Esophagus (tissue), 2 donors: Measurements from ENCODE around the gene SLC39A11. TPM values are rescaled to one million over a fixed set of nuclear protein-coding genes. Genes with fewer than 3 reads are reported as not detected.

Experiments used
- H3K27ac ChIP-seq, 2 donors: one replicate each; pipeline ENCODE4 v1.5.1; 2013; ENCODE audit warnings: low read depth in 2 of 2, mild to moderate bottlenecking in 2 of 2, inconsistent platforms in 1 of 2, low read length in 1 of 2, moderate library complexity in 1 of 2
- H3K27me3 ChIP-seq, 2 donors: one replicate each; pipeline ENCODE4 v1.6.1; 2013; ENCODE audit warnings: low read length in 2 of 2, control low read depth in 1 of 2, mild to moderate bottlenecking in 1 of 2; ENCODE audit not compliant: insufficient read depth in 2 of 2, control insufficient read depth in 1 of 2
- H3K36me3 ChIP-seq, 2 donors: one replicate each; pipeline ENCODE4 v1.6.1; 2013; ENCODE audit warnings: low read length in 1 of 2; ENCODE audit not compliant: control insufficient read depth in 2 of 2, insufficient read depth in 2 of 2
- H3K4me1 ChIP-seq, 2 donors: one replicate each; pipeline ENCODE4 v1.6.1; 2013; ENCODE audit warnings: low read length in 1 of 2; ENCODE audit not compliant: control insufficient read depth in 2 of 2, insufficient read depth in 2 of 2
- H3K4me3 ChIP-seq, 2 donors: one replicate each; pipeline ENCODE4 v1.5.1; 2013; ENCODE audit warnings: low read length in 2 of 2, mild to moderate bottlenecking in 2 of 2, low read depth in 1 of 2, moderate library complexity in 1 of 2
- H3K9me3 ChIP-seq, 2 donors: one replicate each; pipeline ENCODE4 v1.6.1; 2013; ENCODE audit warnings: mild to moderate bottlenecking in 2 of 2, low read depth in 1 of 2, low read length in 1 of 2, moderate library complexity in 1 of 2; ENCODE audit not compliant: control insufficient read depth in 2 of 2, insufficient read depth in 1 of 2
- WGBS, 2 donors: extraction: QIAGEN DNeasy Blood & Tissue Kit; methylation state at CpG; one replicate each; pipeline ENCODE4 v1.1.7; 2013; 5-methylcytosine and 5-hydroxymethylcytosine counted together
- polyA plus RNA-seq, 2 donors: library from polyadenylated mRNA; stranded (reverse); fragments of 200-250 nt; gene quantifications; one replicate each; pipeline ENCODE4 v1.2.3, GENCODE V29; 2013
- donor health status: healthy with polysubstance abuse.
- donor health status: Bipolar disorder and iron deficiency.

SLC39A11 gene
- polyA plus RNA-seq, 2 donors, result 10.6 to 11.7 TPM

- 77 to 80% methylated on average over 5 of the region's 5 CpGs for WGBS, 2 donors
- H3K4me1 ChIP-seq, result no peaks in the 10 kb centered on the region
These were observed 50.3 kb downstream of the SLC39A11 start for GRCh38 chr17:73042225-73042624.

GRCh38 chr17:73039282-73039681, 53.2 kb downstream of the SLC39A11 start:
- no peaks in the 10 kb centered on the region for H3K36me3 ChIP-seq
- H3K9me3 ChIP-seq, result no peaks in the 10 kb centered on the region
- no peaks in the 10 kb centered on the region for H3K27me3 ChIP-seq
- H3K4me3 ChIP-seq, result no peak overlapping the region
- no peaks in the 10 kb centered on the region for H3K4me1 ChIP-seq
- no peak overlapping the region for H3K27ac ChIP-seq
- WGBS, 2 donors, result 93 to 96% methylated on average over 9 of the region's 9 CpGs

More at GRCh38 chr17:73042225-73042624, 50.3 kb downstream of the SLC39A11 start:
- no peak overlapping the region for H3K4me3 ChIP-seq
- no peaks in the 10 kb centered on the region for H3K36me3 ChIP-seq
- H3K27ac ChIP-seq, result no peak overlapping the region
- no peaks in the 10 kb centered on the region for H3K9me3 ChIP-seq
- no peaks in the 10 kb centered on the region for H3K27me3 ChIP-seq

- H3K9me3 ChIP-seq, result no peaks in the 10 kb centered on the region
- WGBS, 2 donors, result 88 to 92% methylated on average over 8 of the region's 8 CpGs
- H3K27ac ChIP-seq, result no peak overlapping the region
- H3K4me1 ChIP-seq, result no peaks in the 10 kb centered on the region
- H3K4me3 ChIP-seq, result no peak overlapping the region
- H3K27me3 ChIP-seq, result no peaks in the 10 kb centered on the region
- H3K36me3 ChIP-seq, result peaks cover 0 to 4% of the 10 kb centered on the region in 2 donors
These were observed 61.0 kb downstream of the SLC39A11 start for GRCh38 chr17:73031472-73031871.

GRCh38 chr17:73030995-73031394, 61.5 kb downstream of the SLC39A11 start:
- H3K27ac ChIP-seq, result no peak overlapping the region
- no peaks in the 10 kb centered on the region for H3K27me3 ChIP-seq
- 87 to 94% methylated on average over 4 of the region's 4 CpGs for WGBS, 2 donors

GRCh38 chr17:73030501-73030921, 62.0 kb downstream of the SLC39A11 start:
- H3K9me3 ChIP-seq, result no peaks in the 10 kb centered on the region
- H3K27me3 ChIP-seq, result no peaks in the 10 kb centered on the region
- no peaks in the 10 kb centered on the region for H3K4me1 ChIP-seq
- WGBS, 2 donors, result 70 to 81% methylated on average over 8 of the region's 8 CpGs
- H3K27ac ChIP-seq, result no peak overlapping the region
- no peak overlapping the region for H3K4me3 ChIP-seq
- peaks cover 0 to 4% of the 10 kb centered on the region in 2 donors for H3K36me3 ChIP-seq

More at GRCh38 chr17:73030995-73031394, 61.5 kb downstream of the SLC39A11 start:
- no peak overlapping the region for H3K4me3 ChIP-seq
- peaks cover 0 to 4% of the 10 kb centered on the region in 2 donors for H3K36me3 ChIP-seq
- no peaks in the 10 kb centered on the region for H3K9me3 ChIP-seq
- no peaks in the 10 kb centered on the region for H3K4me1 ChIP-seq

GRCh38 chr17:73029991-73030390, 62.5 kb downstream of the SLC39A11 start:
- H3K4me1 ChIP-seq, result no peaks in the 10 kb centered on the region
- no peak overlapping the region for H3K4me3 ChIP-seq
- peaks cover 0 to 4% of the 10 kb centered on the region in 2 donors for H3K36me3 ChIP-seq
- H3K27ac ChIP-seq, result no peak overlapping the region
- 75 to 92% methylated on average over 8 of the region's 8 CpGs for WGBS, 2 donors
- no peaks in the 10 kb centered on the region for H3K9me3 ChIP-seq
- no peaks in the 10 kb centered on the region for H3K27me3 ChIP-seq

GRCh38 chr17:73029021-73029420, 63.5 kb downstream of the SLC39A11 start:
- H3K4me1 ChIP-seq, result no peaks in the 10 kb centered on the region
- H3K27me3 ChIP-seq, result no peaks in the 10 kb centered on the region
- no peak overlapping the region for H3K27ac ChIP-seq
- H3K4me3 ChIP-seq, result no peak overlapping the region
- WGBS, 2 donors, result 91 to 98% methylated on average over 6 of the region's 6 CpGs
- H3K9me3 ChIP-seq, result no peaks in the 10 kb centered on the region
- H3K36me3 ChIP-seq, result peaks cover 0 to 4% of the 10 kb centered on the region in 2 donors

GRCh38 chr17:73028299-73028755, 64.2 kb downstream of the SLC39A11 start:
- Histone ChIP-seq H3K36me3 (peaks cover 0 to 4% of the 10 kb centered on the region in 2 donors), H3K27ac (no peak overlapping the region), H3K4me3 (no peak overlapping the region)

GRCh38 chr17:73027130-73027741, 65.3 kb downstream of the SLC39A11 start:
- H3K27me3 ChIP-seq, result no peaks in the 10 kb centered on the region
- H3K4me3 ChIP-seq, result no peak overlapping the region
- H3K36me3 ChIP-seq, result peaks cover 0 to 4% of the 10 kb centered on the region in 2 donors
- H3K27ac ChIP-seq, result no peak overlapping the region
- H3K9me3 ChIP-seq, result no peaks in the 10 kb centered on the region
- no peaks in the 10 kb centered on the region for H3K4me1 ChIP-seq
- WGBS, 2 donors, result 69 to 73% methylated on average over 7 of the region's 7 CpGs

More at GRCh38 chr17:73028299-73028755, 64.2 kb downstream of the SLC39A11 start:
- no peaks in the 10 kb centered on the region for H3K4me1 ChIP-seq
- H3K27me3 ChIP-seq, result no peaks in the 10 kb centered on the region
- WGBS, 2 donors, result 68 to 75% methylated on average over 5 of the region's 5 CpGs
- no peaks in the 10 kb centered on the region for H3K9me3 ChIP-seq

- Histone ChIP-seq H3K36me3 (no peaks in the 10 kb centered on the region), H3K27me3 (no peaks in the 10 kb centered on the region), H3K9me3 (no peaks in the 10 kb centered on the region), H3K4me3 (no peak overlapping the region), H3K27ac (no peak overlapping the region), H3K4me1 (no peaks in the 10 kb centered on the region)
- WGBS, 2 donors, result 68 to 72% methylated on average over 6 of the region's 6 CpGs
These were observed 67.4 kb downstream of the SLC39A11 start for GRCh38 chr17:73025041-73025560.
